ENCODE results near the gene PIK3R3. TPM values are rescaled to one million over a fixed set of nuclear protein-coding genes. Genes with fewer than 3 reads are reported as not detected.

Gene PIK3R3
- polyA plus RNA-seq, 1 experiment = 1.5 TPM

DNA sequence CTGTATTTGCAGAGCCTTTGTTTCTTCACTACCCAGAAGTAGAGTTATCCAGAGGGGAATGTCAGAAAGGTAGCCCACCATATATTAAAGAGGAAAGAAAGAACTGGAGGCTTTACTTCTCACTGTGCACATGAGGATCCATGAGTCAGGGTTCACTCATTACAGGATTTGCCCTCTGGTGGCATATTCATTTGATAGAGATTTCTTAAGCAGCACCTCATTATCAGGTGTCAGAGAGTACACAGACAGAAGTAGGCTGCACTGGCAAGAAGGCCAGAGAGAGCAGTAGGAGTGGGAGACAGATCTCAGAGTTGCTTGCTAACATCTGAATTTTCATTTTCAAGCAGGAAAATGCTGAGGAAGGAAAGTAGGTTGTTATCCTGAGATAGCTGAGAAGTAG lies 123.8 kb downstream of the PIK3R3 start:
- H3K27me3 ChIP-seq (ENCODE audit: control insufficient read depth, insufficient read depth, low read length) = no peaks in the 10 kb centered on the region
- TF ChIP-seq, protein P1, sequence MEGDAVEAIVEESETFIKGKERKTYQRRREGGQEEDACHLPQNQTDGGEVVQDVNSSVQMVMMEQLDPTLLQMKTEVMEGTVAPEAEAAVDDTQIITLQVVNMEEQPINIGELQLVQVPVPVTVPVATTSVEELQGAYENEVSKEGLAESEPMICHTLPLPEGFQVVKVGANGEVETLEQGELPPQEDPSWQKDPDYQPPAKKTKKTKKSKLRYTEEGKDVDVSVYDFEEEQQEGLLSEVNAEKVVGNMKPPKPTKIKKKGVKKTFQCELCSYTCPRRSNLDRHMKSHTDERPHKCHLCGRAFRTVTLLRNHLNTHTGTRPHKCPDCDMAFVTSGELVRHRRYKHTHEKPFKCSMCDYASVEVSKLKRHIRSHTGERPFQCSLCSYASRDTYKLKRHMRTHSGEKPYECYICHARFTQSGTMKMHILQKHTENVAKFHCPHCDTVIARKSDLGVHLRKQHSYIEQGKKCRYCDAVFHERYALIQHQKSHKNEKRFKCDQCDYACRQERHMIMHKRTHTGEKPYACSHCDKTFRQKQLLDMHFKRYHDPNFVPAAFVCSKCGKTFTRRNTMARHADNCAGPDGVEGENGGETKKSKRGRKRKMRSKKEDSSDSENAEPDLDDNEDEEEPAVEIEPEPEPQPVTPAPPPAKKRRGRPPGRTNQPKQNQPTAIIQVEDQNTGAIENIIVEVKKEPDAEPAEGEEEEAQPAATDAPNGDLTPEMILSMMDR (IDR thresholded peaks at IDR 0.05; ENCODE audit: insufficient read depth, low read depth, low read length) = no peak
- no peak overlapping the region for H3K4me3 ChIP-seq (ENCODE audit: low read depth, low read length)
- DNase-seq (ENCODE audit: low read depth) = no peak
- ChIA-PET POLR2A (interaction anchor here (0.5 kb wide), 1 partner anchor 14 kb away, joined by 3 read pairs; no protein-coding TSS in a partner anchor), CTCF (interaction anchor here (1.0 kb wide), 1 partner anchor 9 kb away, joined by 3 read pairs; no protein-coding TSS in a partner anchor)
- peaks cover 12% of the 10 kb centered on the region for H3K36me3 ChIP-seq (ENCODE audit: control insufficient read depth, insufficient read depth, low read length)

DNA sequence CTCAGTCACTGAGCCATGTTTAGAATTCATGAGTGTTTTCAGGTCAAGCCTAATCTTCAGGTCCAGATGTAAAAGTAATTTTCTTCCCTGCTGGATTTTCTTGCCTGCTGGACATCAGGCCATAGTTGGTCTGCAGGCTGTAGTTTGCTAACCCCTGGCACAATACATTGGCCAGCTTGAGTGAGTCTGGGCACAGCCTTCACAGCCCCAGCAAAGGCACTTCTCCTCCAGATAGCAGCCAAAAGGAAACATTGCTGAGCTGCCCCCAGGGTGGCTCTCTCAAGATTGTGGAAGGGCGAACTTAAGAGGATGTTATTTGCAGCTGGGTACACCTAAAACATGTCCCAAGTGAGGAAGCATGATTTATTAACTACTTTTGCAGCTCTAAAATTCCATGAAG lies 126.8 kb downstream of the PIK3R3 start:
- ChIA-PET POLR2A (no interaction called here), CTCF (no interaction called here)
- DNase-seq (ENCODE audit: low read depth) = no peak

DNA sequence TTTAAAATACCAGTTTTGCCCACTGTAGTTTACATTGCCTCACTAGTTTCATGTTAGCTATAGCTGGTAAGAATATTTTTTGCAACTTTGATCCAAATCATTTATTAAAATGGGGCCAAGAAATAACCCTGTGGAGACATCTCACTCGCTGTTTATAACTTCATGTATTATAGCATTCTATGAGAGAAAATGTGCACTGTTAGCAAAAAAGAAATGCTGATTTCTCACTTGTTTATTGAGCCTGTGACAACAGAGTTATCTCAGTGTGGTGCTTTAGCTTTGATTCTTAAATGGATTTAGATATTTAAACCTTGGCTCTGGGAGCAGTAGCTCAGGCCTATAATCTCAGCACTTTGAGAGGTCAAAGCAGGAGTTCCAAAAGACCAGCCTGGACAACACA lies 127.9 kb downstream of the PIK3R3 start:
- TF ChIP-seq, protein P1 (IDR thresholded peaks at IDR 0.05; ENCODE audit: insufficient read depth, low read depth, low read length) = no peak
- CTCF ChIA-PET = no interaction called here

More for the DNA sequence above, 126.8 kb downstream of the PIK3R3 start:
- no peaks in the 10 kb centered on the region for H3K27me3 ChIP-seq (ENCODE audit: control insufficient read depth, insufficient read depth, low read length)
- TF ChIP-seq, protein P1 (IDR thresholded peaks at IDR 0.05; ENCODE audit: insufficient read depth, low read depth, low read length) = no peak
- H3K4me3 ChIP-seq (ENCODE audit: low read depth, low read length) = no peak overlapping the region
- peaks cover 11% of the 10 kb centered on the region for H3K36me3 ChIP-seq (ENCODE audit: control insufficient read depth, insufficient read depth, low read length)

DNA sequence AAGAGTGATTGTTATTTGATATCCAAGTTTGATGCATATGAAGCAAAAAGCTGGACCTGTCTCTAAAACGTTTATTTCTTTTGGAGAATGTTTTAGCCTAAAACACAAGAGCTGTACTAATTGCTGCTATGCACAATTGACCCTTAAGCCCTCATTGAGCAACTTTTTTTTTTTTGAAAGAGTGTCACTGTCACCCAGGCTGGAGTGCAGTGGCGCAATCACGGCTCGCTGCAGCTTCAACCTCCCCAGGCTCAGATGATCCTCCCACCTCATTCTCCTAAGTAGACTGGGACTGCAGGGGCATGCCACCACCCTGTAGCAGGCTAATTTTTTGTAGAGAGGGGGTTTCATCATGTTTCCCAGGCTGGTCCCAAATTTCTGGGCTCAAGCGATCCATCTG lies 129.1 kb downstream of the PIK3R3 start:
- Histone ChIP-seq H3K4me3 (ENCODE audit: low read depth, low read length) (no peak overlapping the region), H3K36me3 (ENCODE audit: control insufficient read depth, insufficient read depth, low read length) (peaks cover 5% of the 10 kb centered on the region), H3K27me3 (ENCODE audit: control insufficient read depth, insufficient read depth, low read length) (no peaks in the 10 kb centered on the region)
- ChIA-PET POLR2A (no interaction called here), CTCF (interaction anchor here (0.7 to 1.8 kb wide), 2 partner anchors 9 to 102 kb away, joined by 5 to 6 read pairs; no protein-coding TSS in a partner anchor)
- DNase-seq (ENCODE audit: low read depth) = no peak
- TF ChIP-seq, protein P1 (IDR thresholded peaks at IDR 0.05; ENCODE audit: insufficient read depth, low read depth, low read length) = no peak

More for the DNA sequence above, 127.9 kb downstream of the PIK3R3 start:
- POLR2A ChIA-PET = no interaction called here
- no peaks in the 10 kb centered on the region for H3K27me3 ChIP-seq (ENCODE audit: control insufficient read depth, insufficient read depth, low read length)
- DNase-seq (ENCODE audit: low read depth) = no peak
- H3K4me3 ChIP-seq (ENCODE audit: low read depth, low read length) = no peak overlapping the region
- peaks cover 8% of the 10 kb centered on the region for H3K36me3 ChIP-seq (ENCODE audit: control insufficient read depth, insufficient read depth, low read length)

DNA sequence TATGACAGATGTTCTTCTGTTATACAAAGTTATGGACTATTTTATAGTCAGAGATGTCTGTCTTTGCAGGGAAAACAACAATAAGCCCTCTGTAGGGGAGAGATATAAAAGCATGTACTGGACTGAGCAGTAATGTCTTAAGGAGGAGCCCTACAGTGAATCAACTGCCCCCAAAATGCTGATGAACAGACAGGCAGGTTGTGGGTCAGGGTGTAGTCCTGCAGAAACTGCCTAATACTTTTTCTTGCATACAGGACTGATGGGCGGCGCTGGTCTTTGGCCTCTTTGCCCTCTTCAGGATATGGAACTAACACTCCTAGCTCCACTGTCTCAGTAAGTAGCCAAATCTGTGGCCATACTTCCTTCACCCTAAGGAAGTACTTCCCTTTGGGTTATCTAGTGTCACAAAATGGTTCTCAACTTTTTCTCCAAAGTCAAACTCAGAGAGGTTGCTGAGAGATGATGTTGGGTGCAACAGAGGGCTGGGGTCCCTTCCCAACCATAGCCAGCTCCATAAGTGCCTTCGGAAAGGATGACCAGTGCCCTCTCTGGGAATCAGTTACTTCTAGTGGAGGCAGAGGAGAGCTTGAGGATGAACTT lies 129.8 kb downstream of the PIK3R3 start:
- TF ChIP-seq, protein P1 (IDR thresholded peaks at IDR 0.05; ENCODE audit: insufficient read depth, low read depth, low read length) = no peak
- no peak for DNase-seq (ENCODE audit: low read depth)
- H3K27me3 ChIP-seq (ENCODE audit: control insufficient read depth, insufficient read depth, low read length) = no peaks in the 10 kb centered on the region
- H3K4me3 ChIP-seq (ENCODE audit: low read depth, low read length) = no peak overlapping the region
- peaks cover 4% of the 10 kb centered on the region for H3K36me3 ChIP-seq (ENCODE audit: control insufficient read depth, insufficient read depth, low read length)
- ChIA-PET CTCF (interaction anchor here (0.7 to 1.8 kb wide), 2 partner anchors 9 to 102 kb away, joined by 5 to 6 read pairs; no protein-coding TSS in a partner anchor), POLR2A (no interaction called here)
